Fibroblast of skin of left quadriceps (primary cell): ENCODE data around the gene SAXO1.
"Not testable (repeated sequence)": the region's sequence is repeated elsewhere in the genome, so short reads cannot be mapped to it uniquely, and the experiment has no call there.

Experiments used
- DNase-seq, 2 experiments: peaks; one replicate each; pipeline ENCODE4 v3.0.0-alpha.2; 2013; ENCODE audit warnings: low read depth in 2 of 2

SAXO1 gene

DNA sequence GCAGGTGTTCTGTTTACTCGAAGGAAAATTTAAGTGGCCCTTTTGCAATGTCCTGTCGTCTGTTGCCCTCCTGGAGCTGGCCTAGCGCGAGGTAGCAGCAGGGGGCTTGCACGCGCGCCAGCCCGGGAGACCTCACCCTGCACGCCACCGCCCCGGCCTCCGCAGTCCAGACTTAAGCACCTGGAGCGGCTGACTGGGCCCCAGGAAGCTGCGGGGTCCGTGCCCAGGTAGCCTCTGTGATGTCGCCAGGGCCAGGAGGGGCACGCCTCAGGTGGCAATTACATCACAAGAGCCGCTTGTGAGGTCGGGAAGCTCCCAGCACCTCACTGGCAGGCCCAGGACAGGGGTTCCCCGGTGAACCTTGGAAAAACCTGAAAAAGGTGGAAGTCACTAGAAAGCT lies at the start of gene SAXO1:
SAXO1 (minus strand) TSS at position 195 of the 400 bp plus-strand sequence. CDS start 301 bp downstream, outside the sequence.
- DNase-seq: no peak

DNA sequence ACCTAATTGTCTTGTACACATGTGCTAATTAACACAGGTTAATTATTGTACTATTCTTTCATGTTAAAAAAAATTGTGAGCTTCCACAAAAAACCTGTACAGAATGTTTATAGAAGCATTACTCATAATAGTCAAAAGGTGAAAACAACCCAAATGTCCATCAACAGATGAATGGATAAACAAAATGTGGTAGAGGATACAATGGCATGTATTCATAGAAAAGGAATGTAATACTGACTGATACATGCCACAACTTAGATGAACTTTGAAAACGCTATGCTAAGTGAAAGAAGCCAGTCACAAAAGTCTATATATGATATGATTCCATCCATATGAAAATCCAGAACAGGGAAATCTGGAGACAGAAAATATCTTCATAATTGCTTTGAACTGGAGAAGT lies 41.8 kb upstream of the SAXO1 start:
- no peak for DNase-seq

- no peak for DNase-seq
Observed at GRCh38 chr9:19074229-19074628, 41.2 kb upstream of the SAXO1 start.

DNA sequence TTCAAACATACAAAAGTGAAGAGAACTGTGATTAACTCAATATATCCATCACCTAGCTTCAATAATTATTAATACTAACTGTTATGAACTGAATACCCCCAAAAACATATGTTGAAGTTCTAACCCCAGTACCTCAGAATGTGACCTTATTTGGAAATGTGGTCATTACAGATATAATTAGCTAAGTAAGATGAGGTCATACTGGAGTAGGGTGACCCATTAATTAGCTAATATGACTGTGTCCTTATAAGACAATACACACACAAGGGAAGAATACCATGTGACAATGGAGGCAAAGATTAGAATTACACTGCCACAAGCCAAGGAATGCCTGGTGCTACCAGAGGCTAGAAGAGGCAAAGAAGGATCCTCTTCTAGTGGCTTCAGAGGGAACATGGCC lies 24.0 kb upstream of the SAXO1 start:
- no peak for DNase-seq

- DNase-seq: no peak
Observed at GRCh38 chr9:19050637-19051591, 17.9 kb upstream of the SAXO1 start.

DNA sequence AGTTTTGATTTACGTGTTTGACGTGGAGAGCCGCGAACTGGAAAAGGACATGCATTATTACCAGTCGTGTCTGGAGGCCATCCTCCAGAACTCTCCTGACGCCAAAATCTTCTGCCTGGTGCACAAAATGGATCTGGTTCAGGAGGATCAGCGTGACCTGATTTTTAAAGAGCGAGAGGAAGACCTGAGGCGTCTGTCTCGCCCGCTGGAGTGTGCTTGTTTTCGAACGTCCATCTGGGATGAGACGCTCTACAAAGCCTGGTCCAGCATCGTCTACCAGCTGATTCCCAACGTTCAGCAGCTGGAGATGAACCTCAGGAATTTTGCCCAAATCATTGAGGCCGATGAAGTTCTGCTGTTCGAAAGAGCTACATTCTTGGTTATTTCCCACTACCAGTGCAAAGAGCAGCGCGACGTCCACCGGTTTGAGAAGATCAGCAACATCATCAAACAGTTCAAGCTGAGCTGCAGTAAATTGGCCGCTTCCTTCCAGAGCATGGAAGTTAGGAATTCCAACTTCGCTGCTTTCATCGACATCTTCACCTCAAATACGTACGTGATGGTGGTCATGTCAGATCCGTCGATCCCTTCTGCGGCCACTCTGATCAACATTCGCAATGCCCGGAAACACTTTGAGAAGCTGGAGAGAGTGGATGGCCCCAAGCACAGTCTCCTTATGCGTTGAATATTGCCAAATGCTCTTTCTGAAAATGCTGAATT lies 17.1 kb upstream of the SAXO1 start:
- DNase-seq: peak in 1 of 2 experiments; percentile 4

GRCh38 chr9:19048966-19049916 lies 16.2 kb upstream of the SAXO1 start, which contains the start of gene RRAGA:
RRAGA (plus strand) TSS chr9:19049427; CDS start chr9:19049660, 233 bp downstream.
- DNase-seq: peak; percentile 95 to 96

DNA sequence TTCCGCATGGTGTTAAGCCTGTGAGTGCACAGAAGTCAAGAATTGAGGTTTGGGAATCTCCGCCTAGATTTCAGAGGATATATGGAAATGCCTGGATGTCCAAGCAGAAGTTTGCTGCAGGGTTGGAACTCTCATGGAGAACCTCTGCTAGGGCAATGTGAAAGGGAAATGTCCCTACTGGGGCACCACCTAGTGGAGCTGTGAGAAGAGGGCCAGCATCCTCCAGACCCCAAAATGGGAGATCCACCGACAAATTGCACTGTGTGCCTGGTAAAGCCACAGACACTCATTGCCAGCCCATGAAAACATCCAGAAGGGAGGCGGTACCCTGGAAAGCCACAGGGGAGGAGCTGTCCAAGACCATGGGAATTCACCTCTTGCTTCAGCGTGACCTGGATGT lies 3.6 kb upstream of the SAXO1 start:
- no peak for DNase-seq

- no peak for DNase-seq
Observed at GRCh38 chr9:19032406-19032805, 603 bp downstream of the SAXO1 start.

DNA sequence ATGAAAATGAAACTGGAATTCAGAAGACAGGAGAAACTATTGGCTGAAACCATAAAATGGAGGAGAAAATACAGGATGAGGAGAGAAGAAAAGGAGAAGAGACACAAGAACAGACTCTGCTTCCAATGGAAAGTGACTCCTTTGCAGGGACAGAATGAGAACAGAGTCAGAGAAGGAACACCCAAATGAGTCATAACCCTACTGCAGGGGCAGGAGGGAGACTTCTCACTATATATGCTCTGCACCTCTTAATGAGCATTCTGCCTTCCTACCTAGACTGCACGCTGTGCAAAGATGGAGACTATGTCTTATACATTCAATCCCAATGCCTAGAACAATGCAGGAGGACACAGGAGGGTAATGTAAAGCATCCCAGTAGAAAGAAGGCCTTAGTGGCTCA lies 2.1 kb downstream of the SAXO1 start:
- DNase-seq: no peak

- DNase-seq: peak in 1 of 2 experiments; percentile 45
Observed at GRCh38 chr9:19028835-19029451, 4.1 kb downstream of the SAXO1 start.

DNA sequence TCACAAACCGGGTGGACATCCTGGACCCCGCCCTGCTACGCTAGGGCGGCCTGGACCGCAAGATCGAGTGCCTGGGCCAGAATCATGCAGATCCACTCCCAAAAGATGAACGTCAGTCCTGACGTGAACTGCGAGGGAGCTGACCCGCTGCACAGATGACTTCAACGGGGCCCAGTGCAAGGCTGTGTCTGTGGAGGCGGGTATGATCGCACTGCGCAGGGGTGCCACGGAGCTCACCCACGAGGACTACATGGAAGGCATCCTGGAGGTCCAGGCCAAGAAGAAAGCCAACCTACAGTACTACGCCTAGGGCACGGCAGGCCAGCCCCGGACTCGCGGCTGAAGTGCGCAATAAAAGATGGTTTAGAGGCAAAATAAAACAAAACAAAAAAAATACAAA lies 5.2 kb downstream of the SAXO1 start:
- DNase-seq: no peak

DNA sequence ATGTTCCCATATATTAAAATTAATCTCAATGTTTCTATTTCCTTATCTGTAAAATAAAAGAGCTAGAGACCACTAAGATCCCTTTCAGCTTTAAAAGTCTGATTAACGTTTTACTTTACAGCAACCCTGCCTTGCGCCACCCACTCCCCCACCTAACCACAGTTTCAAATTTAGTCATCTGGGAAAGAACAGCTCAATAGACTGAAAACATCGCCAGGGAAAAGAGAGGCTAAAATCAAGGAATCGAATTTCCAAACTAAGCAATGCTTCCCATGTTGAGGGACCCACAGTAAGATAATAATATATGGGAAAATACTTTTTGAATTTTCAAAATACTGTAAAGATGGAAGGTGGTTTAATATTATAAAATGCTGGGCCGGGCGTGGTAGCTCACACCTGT lies 6.6 kb downstream of the SAXO1 start:
- DNase-seq: no peak

- no peak for DNase-seq
Observed at GRCh38 chr9:19023078-19023477, 9.9 kb downstream of the SAXO1 start.

GRCh38 chr9:19022206-19022605 lies 10.8 kb downstream of the SAXO1 start:
- no peak for DNase-seq

- DNase-seq: not testable (repeated sequence)
Observed at GRCh38 chr9:19021649-19022048, 11.4 kb downstream of the SAXO1 start.

GRCh38 chr9:19020886-19021455 lies 12.0 kb downstream of the SAXO1 start:
- no peak for DNase-seq

DNA sequence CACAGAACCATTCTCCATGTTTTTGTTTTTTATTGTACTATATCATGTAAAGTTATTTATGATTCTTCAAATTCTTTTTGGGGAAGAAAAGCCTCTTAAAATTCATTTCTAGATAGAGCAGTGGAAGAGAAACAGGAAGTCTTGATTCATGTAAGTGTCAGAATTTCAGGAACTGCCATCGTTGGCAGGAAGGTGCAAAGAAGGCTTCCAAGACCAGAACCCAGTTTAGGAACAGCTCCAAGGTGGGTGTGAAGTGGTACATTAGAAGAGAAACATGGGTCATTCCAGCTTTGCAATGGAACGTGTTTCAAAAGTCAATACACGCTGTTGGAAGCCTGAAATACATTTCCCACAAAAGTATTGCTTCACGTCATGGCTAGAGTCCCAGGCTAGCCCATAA lies 14.8 kb downstream of the SAXO1 start:
- no peak for DNase-seq

GRCh38 chr9:19009391-19009965 lies 23.5 kb downstream of the SAXO1 start:
- DNase-seq: no peak

DNA sequence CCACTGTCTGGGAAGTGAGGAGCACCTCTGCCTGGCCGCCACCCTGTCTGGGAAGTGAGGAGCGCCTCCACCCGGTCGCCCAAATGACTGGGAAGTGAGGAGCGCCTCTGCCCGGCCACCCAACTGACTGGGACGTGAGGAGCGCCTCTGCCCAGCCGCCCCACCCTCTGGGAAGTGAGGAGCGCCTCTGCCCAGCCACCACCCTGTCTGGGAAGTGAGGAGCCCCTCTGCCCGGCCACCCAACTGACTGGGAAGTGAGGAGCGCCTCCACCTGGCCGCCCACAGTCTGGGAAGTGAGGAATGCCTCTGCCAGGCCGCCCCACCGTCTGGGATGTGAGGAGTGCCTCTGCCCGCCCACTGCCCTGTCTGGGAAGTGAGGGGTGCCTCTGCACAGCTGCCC lies 32.9 kb downstream of the SAXO1 start:
- DNase-seq: no peak
